ENCODE data around the gene CES4A. TPM values are rescaled to one million over a fixed set of nuclear protein-coding genes. Genes with fewer than 3 reads are reported as not detected.
"Not testable (repeated sequence)": the region's sequence is repeated elsewhere in the genome, so short reads cannot be mapped to it uniquely, and the experiment has no call there.

Gene CES4A
- total RNA-seq, 1 donor from 2014 or later: 10.2 TPM

DNA sequence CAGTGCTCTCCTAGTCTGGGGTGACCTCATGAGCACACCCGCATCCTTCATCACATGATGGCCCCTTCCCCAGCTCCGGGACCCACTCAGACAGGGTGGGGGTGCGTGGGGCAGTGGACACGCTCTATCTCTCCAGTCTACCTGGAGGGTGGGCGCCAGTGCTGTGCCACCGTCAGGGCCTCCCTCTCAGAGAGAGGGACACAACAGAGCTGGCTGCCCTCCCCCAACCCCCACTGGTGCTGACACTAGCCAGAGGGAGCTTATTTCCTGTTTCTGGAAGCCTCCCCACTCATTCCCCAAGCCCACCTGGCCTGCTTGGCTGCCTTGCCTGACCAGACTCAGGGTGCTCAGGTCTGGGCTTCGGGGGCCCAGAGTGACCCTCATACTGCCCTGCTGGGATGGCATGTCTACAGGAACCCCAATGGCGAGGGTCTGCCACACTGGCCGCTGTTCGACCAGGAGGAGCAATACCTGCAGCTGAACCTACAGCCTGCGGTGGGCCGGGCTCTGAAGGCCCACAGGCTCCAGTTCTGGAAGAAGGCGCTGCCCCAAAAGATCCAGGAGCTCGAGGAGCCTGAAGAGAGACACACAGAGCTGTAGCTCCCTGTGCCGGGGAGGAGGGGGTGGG is 44.8 kb upstream of the CES4A start:
- no peak for ATAC-seq (ENCODE audit: low read depth)
- CTCF ChIA-PET: interaction anchor here (1.2 kb wide), 1 partner anchor 15 kb away, joined by 3 read pairs; no protein-coding TSS in a partner anchor

DNA sequence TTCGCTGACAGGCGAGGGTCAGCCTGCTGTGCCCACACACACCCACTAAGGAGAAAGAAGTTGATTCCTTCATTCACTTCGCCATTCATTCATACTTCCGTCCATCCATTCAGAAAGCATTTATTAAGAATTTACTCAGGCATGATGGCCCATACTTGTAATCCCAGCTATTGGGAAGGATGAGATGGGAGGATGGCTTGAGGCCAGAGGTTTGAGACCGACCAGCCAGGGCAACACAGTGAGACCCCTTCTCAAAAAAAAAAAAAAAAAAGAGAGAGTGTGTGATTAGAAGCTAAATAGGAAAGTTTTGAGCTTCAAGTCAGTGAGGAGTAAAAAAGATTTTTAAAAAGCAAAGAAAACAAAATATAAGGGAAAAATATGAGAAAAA is 44.3 kb upstream of the CES4A start:
- ChIA-PET CTCF (interaction anchor here (1.2 kb wide), 1 partner anchor 14 kb away, joined by 3 read pairs; no protein-coding TSS in a partner anchor), POLR2A (interaction anchor here (1.5 kb wide), 1 partner anchor 10 kb away, joined by 5 read pairs; the partner anchor contains the start of gene CIAO2B)
- intact Hi-C loops (cut with micrococcal nuclease): no loop called here
- H3K27me3 Mint-ChIP-seq: peaks cover 2% of the 10 kb centered on the region
- H3K4me3 Mint-ChIP-seq: no peak overlapping the region
- DNase-seq (no peak), ATAC-seq (ENCODE audit: low read depth) (no peak)
- no peak overlapping the region for H3K27ac Mint-ChIP-seq
- H3K4me1 Mint-ChIP-seq: peaks cover 17% of the 10 kb centered on the region
- peaks cover 47% of the 10 kb centered on the region for H3K36me3 Mint-ChIP-seq (ENCODE audit: low read depth)
- H3K9me3 Mint-ChIP-seq: no peaks in the 10 kb centered on the region
- TF ChIP-seq, protein P1, sequence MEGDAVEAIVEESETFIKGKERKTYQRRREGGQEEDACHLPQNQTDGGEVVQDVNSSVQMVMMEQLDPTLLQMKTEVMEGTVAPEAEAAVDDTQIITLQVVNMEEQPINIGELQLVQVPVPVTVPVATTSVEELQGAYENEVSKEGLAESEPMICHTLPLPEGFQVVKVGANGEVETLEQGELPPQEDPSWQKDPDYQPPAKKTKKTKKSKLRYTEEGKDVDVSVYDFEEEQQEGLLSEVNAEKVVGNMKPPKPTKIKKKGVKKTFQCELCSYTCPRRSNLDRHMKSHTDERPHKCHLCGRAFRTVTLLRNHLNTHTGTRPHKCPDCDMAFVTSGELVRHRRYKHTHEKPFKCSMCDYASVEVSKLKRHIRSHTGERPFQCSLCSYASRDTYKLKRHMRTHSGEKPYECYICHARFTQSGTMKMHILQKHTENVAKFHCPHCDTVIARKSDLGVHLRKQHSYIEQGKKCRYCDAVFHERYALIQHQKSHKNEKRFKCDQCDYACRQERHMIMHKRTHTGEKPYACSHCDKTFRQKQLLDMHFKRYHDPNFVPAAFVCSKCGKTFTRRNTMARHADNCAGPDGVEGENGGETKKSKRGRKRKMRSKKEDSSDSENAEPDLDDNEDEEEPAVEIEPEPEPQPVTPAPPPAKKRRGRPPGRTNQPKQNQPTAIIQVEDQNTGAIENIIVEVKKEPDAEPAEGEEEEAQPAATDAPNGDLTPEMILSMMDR (IDR thresholded peaks at IDR 0.05): no peak

More for the DNA sequence above, 44.8 kb upstream of the CES4A start:
- H3K27ac Mint-ChIP-seq: no peak overlapping the region
- no peak for DNase-seq
- peaks cover 14% of the 10 kb centered on the region for H3K4me1 Mint-ChIP-seq
- H3K4me3 Mint-ChIP-seq: no peak overlapping the region
- no peaks in the 10 kb centered on the region for H3K9me3 Mint-ChIP-seq
- TF ChIP-seq, protein P1 (IDR thresholded peaks at IDR 0.05): no peak
- peaks cover 52% of the 10 kb centered on the region for H3K36me3 Mint-ChIP-seq (ENCODE audit: low read depth)
- H3K27me3 Mint-ChIP-seq: peaks cover 2% of the 10 kb centered on the region
- POLR2A ChIA-PET: interaction anchor here (1.5 kb wide), 1 partner anchor 10 kb away, joined by 5 read pairs; the partner anchor contains the start of gene CIAO2B
- intact Hi-C loops (cut with micrococcal nuclease): no loop called here

DNA sequence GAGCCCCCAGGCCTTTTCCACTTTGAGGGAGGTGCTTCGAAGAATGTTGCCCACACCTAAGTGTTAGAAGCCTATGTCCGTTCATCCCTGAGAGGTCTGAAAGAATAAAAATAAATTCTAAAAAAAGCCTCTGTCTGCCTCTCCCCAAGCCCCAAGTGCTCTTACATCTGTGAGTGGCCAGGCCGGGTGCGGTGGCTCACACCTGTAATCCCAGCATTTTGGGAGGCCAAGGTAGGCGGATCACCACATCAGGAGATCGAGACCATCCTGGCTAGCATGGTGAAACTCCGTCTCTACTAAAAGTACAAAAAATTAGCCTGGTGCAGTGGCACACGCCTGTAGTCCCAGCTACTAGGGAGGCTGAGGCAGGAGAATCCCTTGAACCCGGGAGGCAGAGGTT is 43.4 kb upstream of the CES4A start:
- Mint-ChIP-seq H3K36me3 (ENCODE audit: low read depth) (peaks cover 39% of the 10 kb centered on the region), H3K4me1 (peaks cover 17% of the 10 kb centered on the region)
- H3K27ac Mint-ChIP-seq; ATAC-seq (ENCODE audit: low read depth); H3K27me3 Mint-ChIP-seq; H3K4me3 Mint-ChIP-seq; DNase-seq; POLR2A ChIA-PET; H3K9me3 Mint-ChIP-seq; CTCF ChIA-PET: not testable (repeated sequence)
- intact Hi-C loops (cut with micrococcal nuclease): loop anchor here (5.0 kb wide), 1 partner anchor 63 kb away; the partner anchor contains the start of gene PDP2

DNA sequence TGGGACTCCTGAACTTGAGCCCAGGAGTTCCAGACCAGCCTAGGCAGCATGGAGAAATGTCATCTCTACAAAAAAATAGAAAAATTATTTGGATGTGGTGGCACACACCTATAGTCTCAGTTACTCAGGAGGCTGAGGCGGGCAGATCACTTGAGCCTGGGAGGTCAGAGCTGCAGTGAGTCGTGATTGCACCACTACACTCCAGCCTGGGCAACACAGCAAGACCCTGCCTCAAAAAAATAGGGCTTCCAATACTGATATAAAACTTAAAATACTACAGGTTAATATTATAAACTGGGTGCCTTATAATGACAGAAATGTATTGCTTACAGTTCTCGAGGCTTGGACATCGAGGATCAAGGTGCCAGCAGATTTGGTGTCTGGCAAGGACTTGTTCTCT is 42.5 kb upstream of the CES4A start:
- no peak for ATAC-seq (ENCODE audit: low read depth)
- POLR2A ChIA-PET: no interaction called here
- Mint-ChIP-seq H3K27ac (no peak overlapping the region), H3K27me3 (peaks cover 10% of the 10 kb centered on the region), H3K4me1 (peaks cover 17% of the 10 kb centered on the region), H3K9me3 (no peaks in the 10 kb centered on the region), H3K4me3 (no peak overlapping the region), H3K36me3 (ENCODE audit: low read depth) (peaks cover 31% of the 10 kb centered on the region)
- TF ChIP-seq, protein P1 (IDR thresholded peaks at IDR 0.05): no peak
- intact Hi-C loops (cut with micrococcal nuclease): loop anchor here (5.0 kb wide), 1 partner anchor 64 kb away; the partner anchor contains the start of gene PDP2
- CTCF ChIA-PET: no interaction called here
- DNase-seq: no peak

DNA sequence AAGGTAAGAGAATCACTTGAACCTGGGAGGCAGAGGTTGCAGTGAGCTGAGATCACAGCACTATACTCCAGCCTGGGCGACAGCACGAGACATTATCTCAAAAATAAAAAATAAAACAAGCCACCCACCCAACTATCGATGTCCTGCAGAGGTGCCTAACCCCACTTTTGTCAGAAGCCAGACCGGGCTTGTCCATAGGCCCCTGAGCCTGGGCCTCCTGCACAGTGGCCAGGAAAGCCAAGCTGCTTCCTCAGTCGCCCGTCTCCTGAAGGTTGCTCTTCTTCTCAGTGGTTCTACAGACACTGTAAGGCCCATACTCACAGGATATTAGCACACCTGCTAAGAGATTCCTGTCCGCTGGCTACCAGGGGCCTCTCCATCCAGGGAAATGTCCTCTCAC is 41.8 kb upstream of the CES4A start:
- ChIA-PET POLR2A (no interaction called here), CTCF (no interaction called here)
- intact Hi-C loops (cut with micrococcal nuclease): loop anchor here (5.0 kb wide), 1 partner anchor 64 kb away; the partner anchor contains the start of gene PDP2
- no peaks in the 10 kb centered on the region for H3K9me3 Mint-ChIP-seq
- H3K36me3 Mint-ChIP-seq (ENCODE audit: low read depth): peaks cover 25% of the 10 kb centered on the region
- H3K4me3 Mint-ChIP-seq: no peak overlapping the region
- ATAC-seq (ENCODE audit: low read depth) (no peak), DNase-seq (no peak)
- H3K4me1 Mint-ChIP-seq: peaks cover 17% of the 10 kb centered on the region
- H3K27me3 Mint-ChIP-seq: peaks cover 15% of the 10 kb centered on the region
- no peak overlapping the region for H3K27ac Mint-ChIP-seq
- TF ChIP-seq, protein P1 (IDR thresholded peaks at IDR 0.05): no peak
